ENCODE measurements around the gene ZSCAN29.

The ZSCAN29 gene

DNA sequence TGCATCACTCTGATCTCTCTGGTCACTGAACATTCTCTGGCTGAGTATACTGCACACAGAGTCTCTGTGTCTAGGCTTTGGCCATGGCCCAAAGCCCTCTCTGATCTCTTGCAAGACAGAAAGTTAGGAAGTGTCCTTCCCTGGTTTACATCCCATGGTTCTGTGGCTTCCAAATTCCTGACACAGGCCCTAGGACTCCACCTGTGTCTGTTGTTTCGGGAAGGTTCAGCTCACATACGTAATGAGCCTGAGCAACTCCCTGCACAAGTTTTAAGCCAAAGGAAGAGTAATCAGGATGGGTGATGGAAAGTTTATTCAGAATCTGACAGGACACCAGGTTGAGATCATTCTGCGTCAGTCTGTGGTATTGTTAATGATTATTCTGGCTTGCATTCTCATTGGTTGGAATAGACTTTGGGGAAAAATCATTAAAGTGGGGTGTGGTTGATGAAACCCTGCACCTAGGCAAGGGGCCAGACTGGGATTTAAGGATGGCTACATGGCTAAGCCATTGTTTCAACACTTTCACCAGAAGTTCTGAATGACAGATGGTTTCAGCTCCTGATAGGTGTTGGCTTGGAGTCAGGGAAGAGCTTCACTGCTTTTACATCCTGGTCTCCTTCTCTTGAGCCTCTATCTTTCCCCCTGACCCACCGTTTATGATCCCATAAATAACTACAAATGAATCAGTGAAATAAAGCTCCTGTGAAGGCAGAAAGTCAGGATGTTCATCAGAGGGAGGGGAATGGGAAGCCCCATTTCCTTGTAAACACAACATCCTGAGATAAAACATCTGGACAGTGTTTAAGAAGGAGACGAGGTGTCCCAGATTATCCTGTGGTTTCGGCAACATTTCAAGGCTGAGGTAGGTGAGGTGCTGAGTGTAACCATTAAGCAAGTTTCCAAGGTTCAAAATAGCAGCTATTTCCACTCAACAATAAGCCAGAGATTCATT is 54.5 kb downstream of the ZSCAN29 start:
- TF ChIP-seq, protein P1, sequence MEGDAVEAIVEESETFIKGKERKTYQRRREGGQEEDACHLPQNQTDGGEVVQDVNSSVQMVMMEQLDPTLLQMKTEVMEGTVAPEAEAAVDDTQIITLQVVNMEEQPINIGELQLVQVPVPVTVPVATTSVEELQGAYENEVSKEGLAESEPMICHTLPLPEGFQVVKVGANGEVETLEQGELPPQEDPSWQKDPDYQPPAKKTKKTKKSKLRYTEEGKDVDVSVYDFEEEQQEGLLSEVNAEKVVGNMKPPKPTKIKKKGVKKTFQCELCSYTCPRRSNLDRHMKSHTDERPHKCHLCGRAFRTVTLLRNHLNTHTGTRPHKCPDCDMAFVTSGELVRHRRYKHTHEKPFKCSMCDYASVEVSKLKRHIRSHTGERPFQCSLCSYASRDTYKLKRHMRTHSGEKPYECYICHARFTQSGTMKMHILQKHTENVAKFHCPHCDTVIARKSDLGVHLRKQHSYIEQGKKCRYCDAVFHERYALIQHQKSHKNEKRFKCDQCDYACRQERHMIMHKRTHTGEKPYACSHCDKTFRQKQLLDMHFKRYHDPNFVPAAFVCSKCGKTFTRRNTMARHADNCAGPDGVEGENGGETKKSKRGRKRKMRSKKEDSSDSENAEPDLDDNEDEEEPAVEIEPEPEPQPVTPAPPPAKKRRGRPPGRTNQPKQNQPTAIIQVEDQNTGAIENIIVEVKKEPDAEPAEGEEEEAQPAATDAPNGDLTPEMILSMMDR (IDR thresholded peaks at IDR 0.05; ENCODE audit: control insufficient read depth, insufficient read depth, low read depth, low read length, missing control alignments), result no peak
- DNase-seq (ENCODE audit: low read depth), result no peak
- no peak overlapping the region for H3K4me3 ChIP-seq (ENCODE audit: control insufficient read depth, low read depth, low read length)

DNA sequence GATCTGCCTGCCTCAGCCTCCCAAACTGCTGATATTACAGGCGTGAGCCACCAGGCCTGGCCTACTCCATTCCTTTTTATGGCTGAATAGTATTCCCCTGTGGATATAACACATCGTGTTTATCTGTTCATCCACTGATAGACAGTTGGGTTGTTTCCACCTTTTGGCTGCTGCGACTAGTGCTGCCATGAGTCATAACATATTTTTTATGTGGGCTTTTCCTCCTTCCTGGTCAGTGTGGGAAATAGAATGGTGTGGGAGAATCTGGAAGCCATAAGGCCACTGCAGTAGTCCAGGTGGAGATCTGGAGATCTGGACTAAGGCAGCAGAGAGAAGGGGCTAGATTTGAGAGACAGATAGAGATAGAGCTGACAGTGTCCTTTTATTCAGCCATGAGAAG is 56.7 kb downstream of the ZSCAN29 start:
- TF ChIP-seq, protein P1 (IDR thresholded peaks at IDR 0.05; ENCODE audit: control insufficient read depth, insufficient read depth, low read depth, low read length, missing control alignments), result no peak
- no peak overlapping the region for H3K4me3 ChIP-seq (ENCODE audit: control insufficient read depth, low read depth, low read length)
- DNase-seq (ENCODE audit: low read depth), result no peak

DNA sequence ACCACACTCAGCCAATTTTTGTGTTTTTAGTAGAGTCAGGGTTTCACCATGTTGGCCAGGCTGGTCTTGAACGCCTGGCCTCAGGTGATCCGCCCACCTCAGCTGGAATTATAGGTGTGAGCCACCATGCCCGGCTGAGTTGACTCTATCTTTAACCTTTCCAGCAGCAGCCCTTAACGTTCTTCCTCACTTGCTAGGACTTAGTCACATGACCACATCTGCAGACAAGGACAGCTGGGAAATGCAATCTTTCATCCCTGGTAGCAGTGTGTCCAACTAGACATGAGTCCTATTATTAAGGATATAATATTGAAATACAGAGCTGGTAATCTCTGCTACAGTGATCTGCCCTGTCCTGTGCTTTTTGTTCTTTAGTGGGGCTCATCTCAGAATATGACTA is 58.5 kb downstream of the ZSCAN29 start:
- no peak overlapping the region for H3K4me3 ChIP-seq (ENCODE audit: control insufficient read depth, low read depth, low read length)
- DNase-seq (ENCODE audit: low read depth), result no peak
- TF ChIP-seq, protein P1 (IDR thresholded peaks at IDR 0.05; ENCODE audit: control insufficient read depth, insufficient read depth, low read depth, low read length, missing control alignments), result no peak

All from AG09309 (cell line).